Parathyroid adenoma (tissue), 2 donors: ENCODE results near the gene WWTR1.

Experiments used
- H2AFZ ChIP-seq: fragments of 300-600 bp; sonication (generic); one replicate; pipeline ENCODE4 v1.7.0; 2017; ENCODE audit warnings: antibody characterized with exemption, mild to moderate bottlenecking
- H3K27ac ChIP-seq: fragments of 300-600 bp; sonication (generic); one replicate; pipeline ENCODE4 v1.7.0; 2017
- H3K27me3 ChIP-seq: fragments of 300-600 bp; sonication (generic); one replicate; pipeline ENCODE4 v1.7.0; 2017; ENCODE audit warnings: low read length; ENCODE audit not compliant: control insufficient read depth, insufficient read depth
- H3K36me3 ChIP-seq: fragments of 300-600 bp; sonication (generic); one replicate; pipeline ENCODE4 v1.7.0; 2017; ENCODE audit warnings: low read length; ENCODE audit not compliant: control insufficient read depth, insufficient read depth
- H3K4me1 ChIP-seq: fragments of 300-600 bp; sonication (generic); one replicate; pipeline ENCODE4 v1.7.0; 2017; ENCODE audit warnings: control low read depth
- H3K4me2 ChIP-seq: fragments of 300-600 bp; sonication (generic); one replicate; pipeline ENCODE4 v1.7.0; 2017; ENCODE audit warnings: low read length
- H3K4me3 ChIP-seq: fragments of 300-600 bp; sonication (generic); one replicate; pipeline ENCODE4 v1.7.0; 2017; ENCODE audit warnings: low read depth, low read length
- H3K79me2 ChIP-seq: fragments of 300-600 bp; sonication (generic); one replicate; pipeline ENCODE4 v1.7.0; 2017; ENCODE audit warnings: control low read depth
- H3K9ac ChIP-seq: fragments of 300-600 bp; sonication (generic); one replicate; pipeline ENCODE4 v1.7.0; 2017; ENCODE audit warnings: mild to moderate bottlenecking
- H3K9me3 ChIP-seq: fragments of 300-600 bp; sonication (generic); one replicate; pipeline ENCODE4 v1.7.0; 2017; ENCODE audit warnings: low read length; ENCODE audit not compliant: control insufficient read depth
- CTCF ChIP-seq: fragments of 300-600 bp; sonication (generic); IDR thresholded peaks from one replicate; pipeline ENCODE4 v1.7.0; 2017; ENCODE audit warnings: antibody characterized with exemption, mild to moderate bottlenecking
- donor health status: primary hyperparathyroidism.

WWTR1 gene

GRCh38 chr3:149474250-149474817, 183.5 kb downstream of the WWTR1 start, which contains the start of gene TM4SF4:
TM4SF4 (plus strand) TSS chr3:149474697; CDS start chr3:149474878, 181 bp downstream.
- Histone ChIP-seq H3K4me3 (no peak within 1 kb of the TSS), H2AFZ (no peak within 1 kb of the TSS), H3K9ac (no peak within 1 kb of the TSS), H3K4me2 (no peak within 1 kb of the TSS), H3K79me2 (no peaks in the 10 kb centered on the region), H3K27ac (no peak within 1 kb of the TSS), H3K27me3 (no peaks in the 10 kb centered on the region), H3K4me1 (no peaks in the 10 kb centered on the region), H3K36me3 (no peaks in the 10 kb centered on the region), H3K9me3 (no peaks in the 10 kb centered on the region)
- no peak for TF ChIP-seq CTCF

GRCh38 chr3:149473357-149474249, 184.2 kb downstream of the WWTR1 start:
- Histone ChIP-seq H3K4me2 (no peak overlapping the region), H3K79me2 (no peaks in the 10 kb centered on the region), H3K9ac (no peak overlapping the region), H3K9me3 (no peaks in the 10 kb centered on the region), H2AFZ (no peak overlapping the region), H3K27me3 (no peaks in the 10 kb centered on the region), H3K4me3 (no peak overlapping the region), H3K4me1 (no peaks in the 10 kb centered on the region), H3K27ac (no peak overlapping the region), H3K36me3 (no peaks in the 10 kb centered on the region)
- TF ChIP-seq CTCF, result no peak

GRCh38 chr3:149472030-149472797, 185.6 kb downstream of the WWTR1 start:
- Histone ChIP-seq H3K4me2 (no peak overlapping the region), H3K4me3 (no peak overlapping the region), H3K9me3 (no peaks in the 10 kb centered on the region), H3K9ac (no peak overlapping the region), H2AFZ (no peak overlapping the region), H3K79me2 (no peaks in the 10 kb centered on the region), H3K27ac (no peak overlapping the region), H3K27me3 (no peaks in the 10 kb centered on the region), H3K36me3 (no peaks in the 10 kb centered on the region), H3K4me1 (no peaks in the 10 kb centered on the region)
- TF ChIP-seq CTCF, result no peak

GRCh38 chr3:149470381-149470780, 187.4 kb downstream of the WWTR1 start:
- no peak overlapping the region for H3K4me2 ChIP-seq
- H3K27me3 ChIP-seq, result no peaks in the 10 kb centered on the region
- no peak overlapping the region for H3K4me3 ChIP-seq
- no peak for TF ChIP-seq CTCF
- H3K36me3 ChIP-seq, result no peaks in the 10 kb centered on the region
- no peak overlapping the region for H3K9ac ChIP-seq
- no peaks in the 10 kb centered on the region for H3K9me3 ChIP-seq
- H3K4me1 ChIP-seq, result no peaks in the 10 kb centered on the region
- no peak overlapping the region for H3K27ac ChIP-seq
- no peaks in the 10 kb centered on the region for H3K79me2 ChIP-seq
- H2AFZ ChIP-seq, result no peak overlapping the region
